ENCODE results near the gene UBP1. TPM values are rescaled to one million over a fixed set of nuclear protein-coding genes. Genes with fewer than 3 reads are reported as not detected.

Gene UBP1
- total and polyA plus RNA-seq, 9 of the 15 experiments (the other 6 are each of a cell fraction or from before 2014, with no cell fraction given): 13.6 to 143 (median 79.6) TPM

GRCh38 chr3:33437556-33438283 lies 2.5 kb downstream of the UBP1 start:
- Histone ChIP-seq H3K27ac (ENCODE audit: extremely low read depth, low read depth, low read length) (peak overlapping the region; percentile 90), H3K9me1 (ENCODE audit: control insufficient read depth, insufficient read depth, low read length) (no peaks in the 10 kb centered on the region), H3K79me2 (ENCODE audit: control insufficient read depth, insufficient read depth, low read length) (peaks cover 70% of the 10 kb centered on the region), H3K27me3 (ENCODE audit: control insufficient read depth in 2 of 2, insufficient read depth in 2 of 2, low read length in 2 of 2) (no peaks in the 10 kb centered on the region), H3K4me1 (replicated peaks in 1 of 2; ENCODE audit: control insufficient read depth in 2 of 2, insufficient read depth in 2 of 2, low read length in 2 of 2) (peaks cover 9 to 23% of the 10 kb centered on the region in 2 experiments; a peak in 4 of 5 replicates), H3K9ac (ENCODE audit: insufficient read depth in 1 of 2, low read depth in 2 of 2, low read length in 2 of 2) (peak overlapping the region; percentile 77 to 87; a peak in 3 of 4 replicates), H4K20me1 (replicated peaks; ENCODE audit: control insufficient read depth, insufficient read depth, low read length) (peaks cover 32% of the 10 kb centered on the region), H3K36me3 (ENCODE audit: control insufficient read depth, insufficient read depth, low read length) (peaks cover 4% of the 10 kb centered on the region; the same call in 2 of the 3 replicates), H3K4me2 (ENCODE audit: insufficient read depth, low read length) (peak overlapping the region; percentile 89), H2AFZ (ENCODE audit: low read depth, low read length) (no peak overlapping the region), H3K9me3 (replicated peaks; ENCODE audit: control insufficient read depth, insufficient read depth, low read depth, low read length) (no peaks in the 10 kb centered on the region), H3K4me3 (peak overlapping the region; percentile 89)
- no TSS peak for BruUV-seq (replicated peaks)
- in situ Hi-C loops (cut with MboI) (no loop called here), intact Hi-C loops (cut with micrococcal nuclease) (no loop called here)
- DNase-seq (ENCODE audit: extremely low read depth in 1 of 4, low spot score in 3 of 4) (peak in 2 of 4 experiments; percentile 33 to 63), ATAC-seq (no peak), FAIRE-seq (no peak)
- WGBS (ENCODE audit: insufficient coverage, low coverage, missing lambda C conversion rate): 4% methylated on average over 3 of the region's 3 CpGs
- ChIA-PET CTCF (ENCODE audit: low intra/inter-chr PET ratio) (no interaction called here), POLR2A (interaction anchor here (0.7 to 4.6 kb wide), 5 partner anchors 10 to 349 kb away, joined by 3 to 94 read pairs (median 4); no protein-coding TSS in a partner anchor)
- TF ChIP-seq CBFA2T3 (IDR thresholded peaks at IDR 0.05): peak; percentile 41; the same call in 1 of the 2 replicates
- no peak for TF ChIP-seq ZNF24 (IDR thresholded peaks at IDR 0.05)
- TF ChIP-seq SRF (CRISPR knock-in tag; IDR thresholded peaks at IDR 0.05): peak in 1 of 2 experiments; percentile 61; a peak in 1 of 4 replicates
- TF ChIP-seq THRAP3 (IDR thresholded peaks at IDR 0.05; ENCODE audit: borderline replicate concordance): peak; percentile 59; the same call in 1 of the 2 replicates
- TF ChIP-seq MIER1 (IDR thresholded peaks at IDR 0.05; ENCODE audit: low read depth): 0 out of 2 replicates have a peak, but pooled peaks have one; percentile 39
- 0 out of 2 replicates have a peak, but pooled peaks have one; percentile 49 for TF ChIP-seq CHAMP1 (IDR thresholded peaks at IDR 0.05)
- TF ChIP-seq, protein P1, sequence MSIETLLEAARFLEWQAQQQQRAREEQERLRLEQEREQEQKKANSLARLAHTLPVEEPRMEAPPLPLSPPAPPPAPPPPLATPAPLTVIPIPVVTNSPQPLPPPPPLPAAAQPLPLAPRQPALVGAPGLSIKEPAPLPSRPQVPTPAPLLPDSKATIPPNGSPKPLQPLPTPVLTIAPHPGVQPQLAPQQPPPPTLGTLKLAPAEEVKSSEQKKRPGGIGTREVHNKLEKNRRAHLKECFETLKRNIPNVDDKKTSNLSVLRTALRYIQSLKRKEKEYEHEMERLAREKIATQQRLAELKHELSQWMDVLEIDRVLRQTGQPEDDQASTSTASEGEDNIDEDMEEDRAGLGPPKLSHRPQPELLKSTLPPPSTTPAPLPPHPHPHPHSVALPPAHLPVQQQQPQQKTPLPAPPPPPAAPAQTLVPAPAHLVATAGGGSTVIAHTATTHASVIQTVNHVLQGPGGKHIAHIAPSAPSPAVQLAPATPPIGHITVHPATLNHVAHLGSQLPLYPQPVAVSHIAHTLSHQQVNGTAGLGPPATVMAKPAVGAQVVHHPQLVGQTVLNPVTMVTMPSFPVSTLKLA (conservative IDR thresholded peaks at IDR 0.05): 0 out of 4 replicates have a peak, but pooled peaks of 1 of the 2 experiments have one; percentile 20
